CD14-positive monocyte (primary cell): ENCODE measurements around the gene LUC7L2. TPM values are rescaled to one million over a fixed set of nuclear protein-coding genes. Genes with fewer than 3 reads are reported as not detected.

Experiments
- DNase-seq, 3 donors: peaks; one replicate each; pipeline ENCODE4 v3.0.0-alpha.2; 2011 to 2022
- H2AFZ ChIP-seq: 2 replicates; pipeline ENCODE4 v1.6.0; 2012; ENCODE audit warnings: mild to moderate bottlenecking, low read depth, low read length, inconsistent platforms; ENCODE audit not compliant: insufficient read depth, poor library complexity, severe bottlenecking
- H3K27ac ChIP-seq, 2 donors: 1 replicate in 1 of 2; 2 replicates in 1 of 2; pipeline ENCODE4 v1.5.1; 2012 to 2013; ENCODE audit warnings: low read length in 2 of 2, control low read depth in 1 of 2, inconsistent platforms in 1 of 2, low read depth in 1 of 2, mild to moderate bottlenecking in 1 of 2
- H3K27me3 ChIP-seq, 2 donors: one replicate each; pipeline versions ENCODE4 v1.6.0 to v1.6.1; 2011 to 2013; ENCODE audit warnings: low read length in 2 of 2; ENCODE audit not compliant: control insufficient read depth in 2 of 2, insufficient read depth in 2 of 2
- H3K36me3 ChIP-seq, 2 donors: replicated peaks in 1 of 2; 1 replicate in 1 of 2; 2 replicates in 1 of 2; pipeline versions ENCODE4 v1.5.1 to v1.6.1; 2012 to 2013; ENCODE audit warnings: low read length in 2 of 2, control low read depth in 1 of 2, inconsistent platforms in 1 of 2, mild to moderate bottlenecking in 1 of 2; ENCODE audit not compliant: insufficient read depth in 2 of 2, control insufficient read depth in 1 of 2
- H3K4me1 ChIP-seq, 2 donors: 1 replicate in 1 of 2; 2 replicates in 1 of 2; pipeline versions ENCODE4 v1.5.1 to v1.6.1; 2012 to 2013; ENCODE audit warnings: low read length in 2 of 2, control low read depth in 1 of 2, inconsistent platforms in 1 of 2, mild to moderate bottlenecking in 1 of 2, moderate library complexity in 1 of 2; ENCODE audit not compliant: insufficient read depth in 2 of 2, control insufficient read depth in 1 of 2
- H3K4me2 ChIP-seq: replicated peaks from 2 replicates; pipeline ENCODE3; 2012; ENCODE audit warnings: low read length, moderate library complexity, mild to moderate bottlenecking; ENCODE audit not compliant: poor library complexity, severe bottlenecking; ENCODE audit errors: extremely low read depth
- H3K4me3 ChIP-seq, 3 experiments: fragments of 200-600 bp in 1 of 3; sonication (generic) in 1 of 3; replicated peaks in 1 of 3; 1 replicate in 2 of 3; 2 replicates in 1 of 3; pipeline ENCODE4 v1.5.1; 2011 to 2013; ENCODE audit warnings: low read length in 3 of 3, mild to moderate bottlenecking in 3 of 3, control low read depth in 2 of 3, low read depth in 2 of 3, inconsistent platforms in 1 of 3, moderate library complexity in 1 of 3
- H3K79me2 ChIP-seq: 2 replicates; pipeline ENCODE4 v1.6.0; 2012; ENCODE audit warnings: mild to moderate bottlenecking, control low read depth, inconsistent platforms, low read length, moderate library complexity; ENCODE audit not compliant: insufficient read depth
- H3K9ac ChIP-seq: 2 replicates; pipeline ENCODE4 v1.6.0; 2017; ENCODE audit warnings: low read length, mild to moderate bottlenecking; ENCODE audit not compliant: insufficient read depth, poor library complexity, severe bottlenecking
- H3K9me3 ChIP-seq, 2 donors: replicated peaks in 1 of 2; 1 replicate in 1 of 2; 2 replicates in 1 of 2; pipeline versions ENCODE4 v1.5.1 to v1.6.1; 2012 to 2013; ENCODE audit warnings: low read length in 2 of 2, control low read depth in 1 of 2; ENCODE audit not compliant: control insufficient read depth in 1 of 2, insufficient read depth in 1 of 2
- H4K20me1 ChIP-seq: 2 replicates; pipeline ENCODE4 v1.6.0; 2012; ENCODE audit warnings: mild to moderate bottlenecking, low read length, control low read depth, moderate library complexity; ENCODE audit not compliant: insufficient read depth
- H3K27ac Mint-ChIP-seq, 7 donors: one replicate each; pipeline ENCODE4 v1.8.0; 2020; ENCODE audit warnings: mild to moderate bottlenecking in 7 of 7, mixed read lengths in 7 of 7, moderate library complexity in 6 of 7, inconsistent platforms in 2 of 7
- H3K27me3 Mint-ChIP-seq, 3 donors: one replicate each; pipeline ENCODE4 v1.8.0; 2021 to 2022; ENCODE audit warnings: low read depth in 3 of 3, mild to moderate bottlenecking in 3 of 3, mixed read lengths in 3 of 3, moderate library complexity in 3 of 3, inconsistent platforms in 1 of 3
- H3K36me3 Mint-ChIP-seq, 2 donors: one replicate each; pipeline ENCODE4 v1.8.0; 2020; ENCODE audit warnings: mixed read lengths in 2 of 2, inconsistent platforms in 1 of 2, mild to moderate bottlenecking in 1 of 2
- H3K4me1 Mint-ChIP-seq: one replicate; pipeline ENCODE4 v1.8.0; 2020; ENCODE audit warnings: mild to moderate bottlenecking, mixed read lengths
- H3K4me3 Mint-ChIP-seq, 2 donors: one replicate each; pipeline ENCODE4 v1.8.0; 2020; ENCODE audit warnings: mild to moderate bottlenecking in 2 of 2, mixed read lengths in 2 of 2, moderate library complexity in 1 of 2
- H3K9me3 Mint-ChIP-seq, 7 donors: one replicate each; pipeline ENCODE4 v1.8.0; 2020 to 2022; ENCODE audit warnings: mixed read lengths in 7 of 7, mild to moderate bottlenecking in 6 of 7, moderate library complexity in 6 of 7, inconsistent platforms in 2 of 7
- WGBS: methylation state at CpG from one replicate; pipeline ENCODE4 v1.1.5; 2013; ENCODE audit warnings: missing lambda C conversion rate; ENCODE audit not compliant: insufficient coverage; 5-methylcytosine and 5-hydroxymethylcytosine counted together
- intact Hi-C, 2 donors: fragments of 100-400 bp; cut with micrococcal nuclease; formaldehyde crosslinking; loops; one replicate each; pipeline versions ENCODE4 v1.15.0 to v1.15.1; 2023
- polyA plus RNA-seq, 3 donors: library from polyadenylated mRNA; depleted of rRNA in 1 of 3; unstranded in 2 of 3; stranded (reverse) in 1 of 3; fragments of 300-500 nt in 2 of 3; fragments of >200 nt in 1 of 3; fragmentation: Illumina TruSeq in 2 of 3; gene quantifications; 1 replicate in 2 of 3; 2 replicates in 1 of 3; pipeline ENCODE4 v1.2.3, GENCODE V29; 2012 to 2021
- TF ChIP-seq, protein P1 (sequence below): fragments of 200-600 bp; IDR thresholded peaks from one replicate; pipeline ENCODE4 v1.8.0; 2022; ENCODE audit warnings: antibody characterized with exemption, mild to moderate bottlenecking

The LUC7L2 gene
- polyA plus RNA-seq, 3 donors: 24.7 to 54.5 (median 26.8) TPM

- intact Hi-C loops: loop anchor here in 1 of 2 donors (10.0 kb wide), 1 partner anchor 913 kb away; no protein-coding TSS in a partner anchor
- H3K27me3 ChIP-seq: no peaks in the 10 kb centered on the region
- peaks cover 19 to 32% of the 10 kb centered on the region in 2 donors for H3K36me3 Mint-ChIP-seq
Observed at GRCh38 chr7:139431459-139431858, 71.8 kb downstream of the LUC7L2 start.

DNA sequence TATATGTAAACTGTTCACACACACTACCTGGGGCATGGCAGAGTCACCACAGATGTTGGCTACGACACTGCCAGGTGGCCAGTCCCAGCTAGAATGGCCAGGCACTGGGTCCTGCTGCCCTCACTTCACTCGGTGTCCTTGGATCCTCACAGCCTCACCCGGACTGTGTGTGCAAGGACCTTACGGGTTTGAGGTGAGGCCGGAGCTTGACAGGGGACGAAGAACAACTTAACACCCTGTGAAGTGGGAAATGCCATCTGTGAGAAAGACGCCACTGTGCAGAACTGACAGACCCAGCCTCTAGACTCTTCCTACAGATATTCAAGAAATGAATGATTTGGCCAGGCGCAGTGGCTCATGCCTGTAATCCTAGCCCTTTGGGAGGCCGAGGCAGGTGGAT, 77.1 kb downstream of the LUC7L2 start:
- no peak overlapping the region for H3K4me2 ChIP-seq
- H3K36me3 ChIP-seq: no peaks in the 10 kb centered on the region
- no peak overlapping the region for H3K27ac Mint-ChIP-seq
- peaks cover 7% of the 10 kb centered on the region for H3K4me1 Mint-ChIP-seq
- no peaks in the 10 kb centered on the region for H4K20me1 ChIP-seq
- H3K36me3 Mint-ChIP-seq: peaks cover 8 to 10% of the 10 kb centered on the region in 2 donors
- no peaks in the 10 kb centered on the region for H3K27me3 ChIP-seq
- WGBS: 97% methylated on average over 8 of the region's 9 CpGs
- no peak overlapping the region for H3K4me3 Mint-ChIP-seq
- no peaks in the 10 kb centered on the region for H3K9me3 ChIP-seq
- H2AFZ ChIP-seq: no peak overlapping the region
- peaks cover 0 to 3% of the 10 kb centered on the region in 2 donors for H3K4me1 ChIP-seq
- TF ChIP-seq, protein P1, sequence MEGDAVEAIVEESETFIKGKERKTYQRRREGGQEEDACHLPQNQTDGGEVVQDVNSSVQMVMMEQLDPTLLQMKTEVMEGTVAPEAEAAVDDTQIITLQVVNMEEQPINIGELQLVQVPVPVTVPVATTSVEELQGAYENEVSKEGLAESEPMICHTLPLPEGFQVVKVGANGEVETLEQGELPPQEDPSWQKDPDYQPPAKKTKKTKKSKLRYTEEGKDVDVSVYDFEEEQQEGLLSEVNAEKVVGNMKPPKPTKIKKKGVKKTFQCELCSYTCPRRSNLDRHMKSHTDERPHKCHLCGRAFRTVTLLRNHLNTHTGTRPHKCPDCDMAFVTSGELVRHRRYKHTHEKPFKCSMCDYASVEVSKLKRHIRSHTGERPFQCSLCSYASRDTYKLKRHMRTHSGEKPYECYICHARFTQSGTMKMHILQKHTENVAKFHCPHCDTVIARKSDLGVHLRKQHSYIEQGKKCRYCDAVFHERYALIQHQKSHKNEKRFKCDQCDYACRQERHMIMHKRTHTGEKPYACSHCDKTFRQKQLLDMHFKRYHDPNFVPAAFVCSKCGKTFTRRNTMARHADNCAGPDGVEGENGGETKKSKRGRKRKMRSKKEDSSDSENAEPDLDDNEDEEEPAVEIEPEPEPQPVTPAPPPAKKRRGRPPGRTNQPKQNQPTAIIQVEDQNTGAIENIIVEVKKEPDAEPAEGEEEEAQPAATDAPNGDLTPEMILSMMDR: no peak
- no peak overlapping the region for H3K27ac ChIP-seq
- H3K9ac ChIP-seq: no peak overlapping the region
- H3K27me3 Mint-ChIP-seq: peaks cover 0 to 1% (median 0%) of the 10 kb centered on the region in 3 donors
- no peaks in the 10 kb centered on the region for H3K9me3 Mint-ChIP-seq
- H3K79me2 ChIP-seq: no peaks in the 10 kb centered on the region
- H3K4me3 ChIP-seq: no peak overlapping the region
- no peak for DNase-seq
- intact Hi-C loops: loop anchor here in 1 of 2 donors (10.0 kb wide), 1 partner anchor 908 kb away; no protein-coding TSS in a partner anchor

More at GRCh38 chr7:139431459-139431858, 71.8 kb downstream of the LUC7L2 start:
- Histone ChIP-seq H3K4me2 (no peak overlapping the region), H3K27ac (no peak overlapping the region), H3K4me3 (no peak overlapping the region), H3K9ac (no peak overlapping the region), H2AFZ (no peak overlapping the region), H3K4me1 (peaks cover 0 to 3% of the 10 kb centered on the region in 2 donors), H3K9me3 (no peaks in the 10 kb centered on the region), H4K20me1 (no peaks in the 10 kb centered on the region), H3K79me2 (no peaks in the 10 kb centered on the region), H3K36me3 (peaks cover 0 to 20% of the 10 kb centered on the region in 2 donors)
- TF ChIP-seq, protein P1: no peak
- H3K4me3 Mint-ChIP-seq: no peak overlapping the region
- DNase-seq: no peak
- no peaks in the 10 kb centered on the region for H3K9me3 Mint-ChIP-seq
- H3K27me3 Mint-ChIP-seq: no peaks in the 10 kb centered on the region
- no CpG with 5 or more reads among the region's 3 CpGs for WGBS
- peaks cover 13% of the 10 kb centered on the region for H3K4me1 Mint-ChIP-seq
- H3K27ac Mint-ChIP-seq: no peak overlapping the region
